Stimulated activated naive B cell treated with anti-CD40 and anti-IgM and Interleukin-4, amounts not matched to agents 10 μg/mL and 1 μg/mL and 100 μg/mL, for 72 hours (primary cell): ENCODE measurements around the gene CFI.

Experiments
- ATAC-seq, 2 donors: fragments of 150-1000 bp; cut with Tn5 transposase; replicated peaks; 2 replicates each; pipeline ENCODE4 v1.10.0; 2021; ENCODE audit warnings: moderate library complexity in 1 of 2
- DNase-seq: peaks from one replicate; pipeline ENCODE4 v3.0.0; 2021
- H3K27ac Mint-ChIP-seq: one replicate; pipeline ENCODE4 v1.8.0; 2022; ENCODE audit warnings: mild to moderate bottlenecking, mixed read lengths
- H3K27me3 Mint-ChIP-seq, 2 donors: one replicate each; pipeline ENCODE4 v1.8.0; 2022; ENCODE audit warnings: mixed read lengths in 2 of 2
- H3K36me3 Mint-ChIP-seq, 2 donors: one replicate each; pipeline ENCODE4 v1.8.0; 2022; ENCODE audit warnings: mixed read lengths in 2 of 2, mild to moderate bottlenecking in 1 of 2
- H3K4me1 Mint-ChIP-seq, 2 donors: one replicate each; pipeline ENCODE4 v1.8.0; 2022; ENCODE audit warnings: mixed read lengths in 2 of 2, mild to moderate bottlenecking in 1 of 2
- H3K4me3 Mint-ChIP-seq, 2 donors: one replicate each; pipeline ENCODE4 v1.8.0; 2022; ENCODE audit warnings: mild to moderate bottlenecking in 2 of 2, mixed read lengths in 2 of 2, moderate library complexity in 1 of 2
- H3K9me3 Mint-ChIP-seq, 2 donors: one replicate each; pipeline ENCODE4 v1.8.0; 2022; ENCODE audit warnings: mixed read lengths in 2 of 2, mild to moderate bottlenecking in 1 of 2

The CFI gene

DNA sequence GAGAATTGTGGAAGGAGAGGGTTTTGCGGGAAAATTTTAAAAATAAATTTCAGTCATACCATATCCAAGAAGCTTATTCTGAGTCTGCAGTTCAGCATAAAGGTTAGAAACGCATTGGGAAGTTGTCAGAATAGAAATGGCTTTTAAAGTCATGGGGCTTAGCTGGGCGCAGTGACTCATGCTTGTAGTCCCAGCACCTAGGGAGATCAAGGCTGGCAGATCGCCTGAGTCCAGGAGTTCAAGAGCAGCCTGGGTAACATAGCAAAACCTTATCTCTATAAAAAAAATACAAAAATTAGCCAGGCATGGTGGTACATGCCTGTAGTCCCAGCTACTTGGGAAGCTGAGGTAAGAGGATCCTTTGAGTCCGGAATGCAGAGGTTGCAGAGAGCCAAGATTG lies 68.1 kb downstream of the CFI start:
- Mint-ChIP-seq H3K36me3 (no peaks in the 10 kb centered on the region), H3K27ac (no peak overlapping the region), H3K27me3 (peaks cover 9 to 15% of the 10 kb centered on the region in 2 donors), H3K4me1 (peaks cover 2 to 4% of the 10 kb centered on the region in 2 donors), H3K4me3 (no peak overlapping the region), H3K9me3 (no peaks in the 10 kb centered on the region)
- ATAC-seq (no peak), DNase-seq (no peak)

DNA sequence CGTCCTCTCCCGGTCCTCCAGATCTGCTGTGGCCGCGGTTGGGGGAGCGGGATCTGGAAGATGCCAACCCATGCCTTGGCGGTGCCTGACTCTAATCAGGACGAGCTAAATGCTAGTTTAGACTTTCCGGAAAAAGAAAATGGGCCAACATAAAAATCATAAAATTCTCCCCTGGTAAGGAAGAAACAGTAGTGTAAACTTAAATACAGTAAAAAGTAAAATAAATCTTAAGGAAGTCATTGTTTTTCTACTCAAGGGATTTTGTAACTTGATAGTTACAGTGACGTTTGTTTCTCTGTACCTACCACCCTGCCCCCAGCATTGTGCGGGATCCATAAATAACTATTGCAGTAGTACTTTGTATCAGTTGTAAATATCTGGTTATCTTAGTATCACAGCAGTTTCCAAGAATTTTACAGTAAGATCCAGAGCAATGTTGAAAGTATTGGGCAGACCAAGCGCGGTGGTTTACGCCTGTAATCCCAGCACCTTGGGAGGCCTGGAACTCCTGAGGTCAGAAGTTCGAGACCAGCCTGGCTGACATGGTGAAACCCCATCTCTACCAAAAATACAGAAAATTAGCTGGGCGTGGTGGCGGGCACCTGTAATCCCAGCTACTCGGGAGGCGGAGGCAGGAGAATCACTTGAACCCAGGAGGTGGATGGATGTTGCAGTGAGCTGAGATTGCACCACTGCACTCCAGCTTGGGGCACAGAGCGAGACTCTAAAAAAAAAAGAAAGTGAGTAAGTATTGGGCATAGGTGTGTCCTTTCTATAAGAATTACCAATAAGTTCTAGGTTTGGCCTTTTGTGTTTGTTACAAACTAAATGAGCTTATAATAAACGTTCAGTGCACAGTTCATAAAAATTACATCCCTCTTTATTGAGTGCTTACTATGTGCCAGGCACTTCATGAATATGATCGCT lies 70.9 kb downstream of the CFI start:
- no peaks in the 10 kb centered on the region for H3K9me3 Mint-ChIP-seq
- peak overlapping the region; percentile 75 for H3K27ac Mint-ChIP-seq
- H3K4me3 Mint-ChIP-seq, result peak overlapping the region; percentile 84 to 94
- ATAC-seq (no peak), DNase-seq (no peak)
- peaks cover 3 to 5% of the 10 kb centered on the region in 2 donors for H3K27me3 Mint-ChIP-seq
- peaks cover 5 to 11% of the 10 kb centered on the region in 2 donors for H3K36me3 Mint-ChIP-seq
- peaks cover 8 to 10% of the 10 kb centered on the region in 2 donors for H3K4me1 Mint-ChIP-seq

DNA sequence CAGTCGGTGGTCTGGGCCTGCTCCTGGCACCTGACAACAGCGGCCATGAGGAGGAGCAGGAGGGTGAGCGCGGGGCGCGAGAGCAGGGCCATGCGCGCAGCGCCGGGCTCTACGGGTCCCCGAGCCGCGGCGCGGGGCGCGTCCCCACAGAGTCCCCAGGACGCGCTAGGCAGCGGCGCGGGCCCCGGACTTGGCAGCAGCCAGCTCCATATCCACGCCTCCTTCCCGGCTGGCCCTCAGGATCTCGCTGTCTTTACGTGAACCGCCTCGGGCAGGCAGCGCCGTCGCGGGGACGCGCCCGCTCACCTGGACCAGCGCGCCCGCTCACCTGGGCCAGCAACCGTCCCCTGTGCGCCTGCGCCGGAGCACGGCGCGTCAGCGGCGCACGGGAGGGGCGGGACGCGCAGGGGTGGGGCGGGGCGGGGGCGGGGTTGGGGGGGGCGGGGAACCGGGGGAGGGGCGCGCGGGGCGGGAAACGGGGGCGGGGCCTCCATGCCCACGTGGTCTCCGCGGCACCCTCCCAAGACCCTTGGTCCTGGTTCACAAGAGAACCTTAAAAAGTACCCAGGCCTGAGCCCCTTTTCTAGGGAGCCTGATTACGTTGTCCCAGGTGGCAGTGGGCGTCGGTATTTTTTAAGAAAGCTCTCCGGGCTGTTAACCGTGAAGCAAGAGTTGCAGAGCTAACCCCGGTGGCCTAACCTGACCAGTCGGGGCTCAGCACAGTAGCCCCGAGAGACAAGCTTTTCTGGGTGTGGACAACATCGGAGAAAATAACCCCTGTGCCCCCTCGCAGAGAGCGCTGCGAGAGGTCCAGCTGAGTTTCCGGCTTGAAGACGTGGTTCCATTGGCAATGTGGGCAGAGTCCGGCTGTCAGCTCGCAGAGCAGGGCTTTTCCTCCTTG lies 71.8 kb downstream of the CFI start, which contains the start of gene PLA2G12A:
PLA2G12A (minus strand) TSS at position 353 of the 901 bp plus-strand sequence; CDS start at position 92, 261 bp downstream.
- H3K9me3 Mint-ChIP-seq, result no peaks in the 10 kb centered on the region
- peaks cover 6 to 13% of the 10 kb centered on the region in 2 donors for H3K36me3 Mint-ChIP-seq
- ATAC-seq (peak; percentile 88 to 89), DNase-seq (peak; percentile 70)
- peaks cover 8 to 10% of the 10 kb centered on the region in 2 donors for H3K4me1 Mint-ChIP-seq
- peak within 1 kb of the TSS; percentile 94 to 95 for H3K4me3 Mint-ChIP-seq
- peak within 1 kb of the TSS; percentile 75 for H3K27ac Mint-ChIP-seq
- peaks cover 3 to 5% of the 10 kb centered on the region in 2 donors for H3K27me3 Mint-ChIP-seq

GRCh38 chr4:109729117-109729717 lies 72.6 kb downstream of the CFI start:
- DNase-seq (no peak), ATAC-seq (no peak)
- Mint-ChIP-seq H3K9me3 (no peaks in the 10 kb centered on the region), H3K4me1 (peaks cover 8 to 13% of the 10 kb centered on the region in 2 donors), H3K4me3 (peak overlapping the region; percentile 94 to 95), H3K27me3 (peaks cover 2 to 5% of the 10 kb centered on the region in 2 donors), H3K27ac (peak overlapping the region; percentile 56), H3K36me3 (peaks cover 6 to 13% of the 10 kb centered on the region in 2 donors)

- Mint-ChIP-seq H3K4me3 (no peak overlapping the region), H3K4me1 (peaks cover 8 to 17% of the 10 kb centered on the region in 2 donors), H3K36me3 (peaks cover 6 to 13% of the 10 kb centered on the region in 2 donors), H3K9me3 (no peaks in the 10 kb centered on the region), H3K27me3 (peaks cover 0 to 3% of the 10 kb centered on the region in 2 donors), H3K27ac (no peak overlapping the region)
- no peak for ATAC-seq
- DNase-seq, result no peak
Observed at GRCh38 chr4:109728385-109728784, 73.4 kb downstream of the CFI start.

DNA sequence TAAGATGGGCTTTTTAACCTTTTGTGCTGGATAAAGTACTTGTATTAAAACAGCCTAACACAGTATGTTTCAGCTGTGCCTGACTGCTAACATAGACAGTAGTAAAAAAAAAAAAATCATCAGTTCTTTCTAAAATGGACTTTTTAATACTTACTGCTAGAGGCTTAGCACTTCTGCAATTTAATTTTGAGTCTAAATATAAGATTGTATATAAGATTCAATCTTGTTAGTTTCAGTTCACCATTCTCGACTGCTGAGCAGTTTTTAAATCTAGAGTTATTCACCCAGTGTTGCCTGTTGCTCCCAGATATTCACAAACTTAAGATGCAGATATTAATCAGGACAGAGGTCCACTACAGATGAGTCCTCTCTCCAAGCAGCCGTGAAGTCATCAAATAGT lies 78.7 kb downstream of the CFI start:
- no peak overlapping the region for H3K4me3 Mint-ChIP-seq
- H3K27ac Mint-ChIP-seq, result no peak overlapping the region
- peaks cover 4 to 16% of the 10 kb centered on the region in 2 donors for H3K4me1 Mint-ChIP-seq
- ATAC-seq, result peak in 1 of 2 donors; percentile 38
- H3K36me3 Mint-ChIP-seq, result peaks cover 6 to 13% of the 10 kb centered on the region in 2 donors
- no peak for DNase-seq
- H3K9me3 Mint-ChIP-seq, result peaks cover 0 to 2% of the 10 kb centered on the region in 2 donors
- H3K27me3 Mint-ChIP-seq, result no peaks in the 10 kb centered on the region

DNA sequence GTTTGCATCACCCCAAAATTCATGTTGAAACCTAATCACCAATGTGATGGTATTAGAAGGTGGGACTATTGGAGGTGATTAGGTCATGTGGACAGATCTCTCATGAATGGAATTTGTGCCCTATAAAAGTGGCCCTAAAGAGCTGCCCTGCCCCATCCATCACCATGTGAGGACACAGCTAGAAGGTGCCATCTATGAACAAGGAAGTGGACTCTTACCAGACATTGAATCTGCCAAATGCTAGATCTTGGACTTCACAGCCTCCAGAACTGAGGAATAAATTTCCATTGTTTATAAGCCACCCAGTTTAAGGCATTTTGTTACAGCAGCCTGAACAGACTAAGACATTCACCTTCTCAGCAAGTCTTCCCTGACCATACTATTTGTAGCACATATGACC lies 79.4 kb downstream of the CFI start:
- Mint-ChIP-seq H3K36me3 (peaks cover 3 to 9% of the 10 kb centered on the region in 2 donors), H3K4me1 (peaks cover 0 to 12% of the 10 kb centered on the region in 2 donors), H3K9me3 (peaks cover 0 to 2% of the 10 kb centered on the region in 2 donors), H3K4me3 (no peak overlapping the region), H3K27ac (no peak overlapping the region), H3K27me3 (no peaks in the 10 kb centered on the region)
- DNase-seq (no peak), ATAC-seq (no peak)

DNA sequence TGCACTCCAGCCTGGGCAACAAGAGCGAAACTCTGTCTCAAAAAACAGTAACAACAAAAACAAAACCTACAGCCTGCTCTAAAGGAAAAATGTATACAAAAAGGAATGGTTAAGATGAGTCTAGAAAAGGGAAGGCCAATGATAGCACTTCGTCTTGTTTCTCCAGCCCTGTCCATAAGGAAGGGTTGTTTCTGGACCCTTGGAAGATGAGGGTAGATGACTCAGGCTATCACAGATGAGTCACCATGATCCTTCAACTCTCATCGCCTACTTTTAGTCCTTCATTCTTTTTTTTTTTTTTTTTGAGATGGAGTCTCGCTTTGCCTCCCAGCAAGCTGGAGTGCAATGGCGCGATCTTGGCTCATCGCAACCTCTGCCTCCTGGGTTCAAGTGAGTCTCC lies 80.8 kb downstream of the CFI start:
- DNase-seq, result no peak
- no peak overlapping the region for H3K27ac Mint-ChIP-seq
- H3K36me3 Mint-ChIP-seq, result peaks cover 1 to 9% of the 10 kb centered on the region in 2 donors
- no peak for ATAC-seq
- peaks cover 0 to 2% of the 10 kb centered on the region in 2 donors for H3K9me3 Mint-ChIP-seq
- no peaks in the 10 kb centered on the region for H3K27me3 Mint-ChIP-seq
- peaks cover 0 to 12% of the 10 kb centered on the region in 2 donors for H3K4me1 Mint-ChIP-seq
- no peak overlapping the region for H3K4me3 Mint-ChIP-seq

- no peak for DNase-seq
- peaks cover 0 to 2% of the 10 kb centered on the region in 2 donors for H3K9me3 Mint-ChIP-seq
- H3K4me3 Mint-ChIP-seq, result no peak overlapping the region
- no peak for ATAC-seq
- H3K4me1 Mint-ChIP-seq, result peaks cover 0 to 12% of the 10 kb centered on the region in 2 donors
- no peaks in the 10 kb centered on the region for H3K27me3 Mint-ChIP-seq
- H3K36me3 Mint-ChIP-seq, result peaks cover 0 to 6% of the 10 kb centered on the region in 2 donors
- H3K27ac Mint-ChIP-seq, result no peak overlapping the region
Observed at GRCh38 chr4:109719604-109720003, 82.2 kb downstream of the CFI start.

GRCh38 chr4:109718759-109719158 lies 83.0 kb downstream of the CFI start:
- DNase-seq (no peak), ATAC-seq (no peak)
- Mint-ChIP-seq H3K4me3 (no peak overlapping the region), H3K36me3 (peaks cover 0 to 8% of the 10 kb centered on the region in 2 donors), H3K27me3 (no peaks in the 10 kb centered on the region), H3K9me3 (peaks cover 0 to 2% of the 10 kb centered on the region in 2 donors), H3K27ac (no peak overlapping the region), H3K4me1 (peaks cover 0 to 5% of the 10 kb centered on the region in 2 donors)

GRCh38 chr4:109713500-109713899 lies 88.3 kb downstream of the CFI start:
- peaks cover 2 to 11% of the 10 kb centered on the region in 2 donors for H3K36me3 Mint-ChIP-seq
- DNase-seq (no peak), ATAC-seq (no peak)
- no peaks in the 10 kb centered on the region for H3K4me1 Mint-ChIP-seq
- H3K27me3 Mint-ChIP-seq, result no peaks in the 10 kb centered on the region
- H3K9me3 Mint-ChIP-seq, result no peaks in the 10 kb centered on the region
- no peak overlapping the region for H3K4me3 Mint-ChIP-seq
- no peak overlapping the region for H3K27ac Mint-ChIP-seq

DNA sequence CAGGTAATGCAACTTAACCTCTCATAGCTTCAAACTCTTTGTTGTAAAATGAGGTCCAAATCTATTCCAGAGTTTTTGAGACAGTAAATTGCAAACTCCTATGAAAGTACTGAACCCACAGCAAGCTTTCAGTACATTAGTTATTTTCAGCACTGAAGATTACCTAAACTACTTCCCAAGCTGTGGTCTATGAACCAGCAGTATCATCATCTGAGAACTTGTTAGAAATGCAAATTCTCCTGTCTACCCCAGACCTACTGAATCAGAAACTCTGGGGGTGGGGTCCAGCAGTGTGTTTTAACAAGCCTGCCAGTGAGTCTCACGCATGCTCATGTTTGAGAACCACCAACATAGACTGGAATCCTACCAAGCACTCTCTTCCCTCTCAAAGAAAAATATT lies 92.8 kb downstream of the CFI start:
- Mint-ChIP-seq H3K9me3 (no peaks in the 10 kb centered on the region), H3K27me3 (no peaks in the 10 kb centered on the region), H3K27ac (no peak overlapping the region), H3K4me1 (peaks cover 2% of the 10 kb centered on the region in 2 donors), H3K36me3 (peaks cover 2 to 4% of the 10 kb centered on the region in 2 donors), H3K4me3 (no peak overlapping the region)
- no peak for DNase-seq
- no peak for ATAC-seq

GRCh38 chr4:109708435-109708834 lies 93.4 kb downstream of the CFI start:
- DNase-seq (no peak), ATAC-seq (no peak)
- H3K27me3 Mint-ChIP-seq, result no peaks in the 10 kb centered on the region
- H3K9me3 Mint-ChIP-seq, result no peaks in the 10 kb centered on the region
- H3K4me1 Mint-ChIP-seq, result peaks cover 3 to 8% of the 10 kb centered on the region in 2 donors
- no peak overlapping the region for H3K27ac Mint-ChIP-seq
- H3K36me3 Mint-ChIP-seq, result peaks cover 2 to 4% of the 10 kb centered on the region in 2 donors
- H3K4me3 Mint-ChIP-seq, result no peak overlapping the region
